Vagina (tissue), 2 donors: ENCODE results near the gene STX1B.

Source experiments
- POLR2A ChIP-seq, 2 donors: fragments of 450-650 bp; IDR thresholded peaks; one replicate each; pipeline ENCODE4 v1.6.1; 2017; ENCODE audit warnings: antibody characterized with exemption in 2 of 2, mild to moderate bottlenecking in 2 of 2, moderate library complexity in 2 of 2
- TF ChIP-seq, protein P1 (sequence below), 3 experiments: fragments of 450-650 bp in 2 of 3; fragments of 200-600 bp in 1 of 3; sonication (generic) in 1 of 3; IDR thresholded peaks; one replicate each; pipeline ENCODE4 v1.5.1; 2017 to 2019; ENCODE audit warnings: antibody characterized with exemption in 3 of 3, mild to moderate bottlenecking in 2 of 3, moderate library complexity in 2 of 3

DNA sequence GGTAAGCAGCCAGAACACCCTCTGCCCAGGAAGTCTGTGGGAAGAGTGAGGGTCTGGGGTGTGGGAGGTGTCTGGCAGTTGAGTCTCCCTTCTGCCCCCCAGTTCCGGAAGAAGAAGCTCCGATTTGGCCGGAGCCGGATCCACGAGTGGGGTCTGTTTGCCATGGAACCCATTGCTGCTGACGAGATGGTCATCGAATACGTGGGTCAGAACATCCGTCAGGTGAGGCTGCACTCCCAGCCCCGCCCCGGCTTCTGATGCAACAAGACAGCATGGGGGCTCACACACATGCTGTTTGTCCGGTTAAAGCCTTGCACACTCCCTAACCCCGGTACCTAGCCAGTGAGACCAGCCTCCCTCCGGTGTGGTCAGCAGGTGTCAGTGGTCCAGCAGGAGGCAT, 29.5 kb downstream of the STX1B start:
- TF ChIP-seq POLR2A (IDR thresholded peaks at IDR 0.05) = no peak
- TF ChIP-seq, protein P1, sequence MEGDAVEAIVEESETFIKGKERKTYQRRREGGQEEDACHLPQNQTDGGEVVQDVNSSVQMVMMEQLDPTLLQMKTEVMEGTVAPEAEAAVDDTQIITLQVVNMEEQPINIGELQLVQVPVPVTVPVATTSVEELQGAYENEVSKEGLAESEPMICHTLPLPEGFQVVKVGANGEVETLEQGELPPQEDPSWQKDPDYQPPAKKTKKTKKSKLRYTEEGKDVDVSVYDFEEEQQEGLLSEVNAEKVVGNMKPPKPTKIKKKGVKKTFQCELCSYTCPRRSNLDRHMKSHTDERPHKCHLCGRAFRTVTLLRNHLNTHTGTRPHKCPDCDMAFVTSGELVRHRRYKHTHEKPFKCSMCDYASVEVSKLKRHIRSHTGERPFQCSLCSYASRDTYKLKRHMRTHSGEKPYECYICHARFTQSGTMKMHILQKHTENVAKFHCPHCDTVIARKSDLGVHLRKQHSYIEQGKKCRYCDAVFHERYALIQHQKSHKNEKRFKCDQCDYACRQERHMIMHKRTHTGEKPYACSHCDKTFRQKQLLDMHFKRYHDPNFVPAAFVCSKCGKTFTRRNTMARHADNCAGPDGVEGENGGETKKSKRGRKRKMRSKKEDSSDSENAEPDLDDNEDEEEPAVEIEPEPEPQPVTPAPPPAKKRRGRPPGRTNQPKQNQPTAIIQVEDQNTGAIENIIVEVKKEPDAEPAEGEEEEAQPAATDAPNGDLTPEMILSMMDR (IDR thresholded peaks at IDR 0.05) = no peak
